GM19395 (cell line): ENCODE measurements around the gene MYO3B.
"Not testable (repeated sequence)": the region's sequence is repeated elsewhere in the genome, so short reads cannot be mapped to it uniquely, and the experiment has no call there.

ENCODE experiments used
- ATAC-seq: cut with Tn5 transposase; IDR thresholded peaks from one replicate; pipeline ENCODE4 v1.9.1; 2021; ENCODE audit warnings: mild to moderate bottlenecking, moderate library complexity; ENCODE audit not compliant: unreplicated experiment

MYO3B gene

DNA sequence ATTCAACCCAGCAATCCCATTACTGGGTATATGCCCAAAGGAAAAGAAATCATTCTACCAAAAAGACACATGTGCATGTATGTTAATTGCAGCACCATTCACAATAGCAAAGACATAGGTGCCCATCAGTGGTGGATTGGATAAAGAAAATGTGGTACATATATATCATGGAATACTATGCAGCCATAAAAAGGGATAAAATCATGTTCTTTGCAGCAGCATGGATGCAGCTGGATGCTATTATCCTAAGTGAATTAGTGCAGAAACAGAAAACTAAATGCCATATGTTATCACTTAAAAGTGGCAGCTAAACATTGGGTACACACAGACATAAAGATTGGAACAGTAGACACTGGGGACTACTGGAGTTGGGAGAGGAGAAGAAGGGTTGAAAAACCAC lies 82.2 kb downstream of the MYO3B start:
- ATAC-seq: no peak

GRCh38 chr2:170261566-170261965 lies 83.6 kb downstream of the MYO3B start:
- ATAC-seq: no peak

GRCh38 chr2:170262343-170262742 lies 84.4 kb downstream of the MYO3B start:
- ATAC-seq: no peak

DNA sequence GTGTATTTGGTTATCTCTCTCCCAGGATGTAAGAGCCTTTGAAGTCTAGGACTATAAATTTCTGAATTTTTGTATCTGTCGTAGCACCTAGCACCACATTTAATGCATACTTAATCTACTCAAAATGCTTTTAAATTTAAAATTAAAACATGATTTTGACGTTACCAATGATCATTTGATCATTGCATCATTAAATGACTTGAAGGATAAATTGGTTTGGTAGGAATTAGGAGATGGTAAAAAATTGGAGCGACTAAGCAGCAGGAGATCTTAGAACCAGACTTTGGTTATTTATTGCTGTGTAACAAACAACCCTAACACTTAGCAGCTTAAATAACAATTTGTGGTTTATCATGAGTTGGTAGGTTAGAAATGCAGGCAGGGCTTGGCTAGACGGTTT lies 84.9 kb downstream of the MYO3B start:
- ATAC-seq: no peak

DNA sequence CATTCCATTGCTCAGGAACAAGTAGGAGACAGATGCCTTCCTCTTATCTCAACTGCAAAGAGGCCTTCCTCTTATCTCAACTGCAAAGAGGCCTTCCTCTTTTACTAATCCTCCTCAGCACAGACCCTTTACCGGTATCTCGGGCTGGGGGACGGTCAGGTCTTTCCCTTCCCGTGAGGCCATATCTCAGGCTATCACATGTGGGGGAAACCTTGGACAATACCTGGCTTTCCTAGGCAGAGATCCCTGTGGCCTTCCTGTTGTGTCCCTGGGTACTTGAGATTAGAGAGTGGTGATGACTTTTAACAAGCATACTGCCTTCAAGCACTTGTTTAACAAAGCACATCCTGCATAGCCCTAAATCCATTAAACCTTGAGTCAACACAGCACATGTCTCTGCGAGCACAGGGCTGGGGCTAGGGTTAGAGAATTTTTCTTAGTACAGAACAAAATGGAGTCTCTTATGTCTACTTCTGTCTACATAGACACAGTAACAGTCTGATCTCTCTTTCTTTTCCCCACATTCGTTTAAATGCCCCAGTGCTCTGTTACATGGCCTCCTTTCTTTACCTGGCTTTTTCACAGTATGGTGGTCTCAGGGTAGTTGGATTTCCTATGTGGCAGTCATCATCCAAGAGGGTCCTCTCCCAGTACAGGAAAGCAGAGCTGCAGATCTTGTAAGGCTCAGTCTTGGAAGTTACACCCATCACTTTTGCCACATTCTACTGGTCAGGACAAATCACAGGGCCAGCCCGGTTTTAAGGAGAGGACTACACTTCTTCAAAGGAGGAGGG lies 86.0 kb downstream of the MYO3B start:
- not testable (repeated sequence) for ATAC-seq

DNA sequence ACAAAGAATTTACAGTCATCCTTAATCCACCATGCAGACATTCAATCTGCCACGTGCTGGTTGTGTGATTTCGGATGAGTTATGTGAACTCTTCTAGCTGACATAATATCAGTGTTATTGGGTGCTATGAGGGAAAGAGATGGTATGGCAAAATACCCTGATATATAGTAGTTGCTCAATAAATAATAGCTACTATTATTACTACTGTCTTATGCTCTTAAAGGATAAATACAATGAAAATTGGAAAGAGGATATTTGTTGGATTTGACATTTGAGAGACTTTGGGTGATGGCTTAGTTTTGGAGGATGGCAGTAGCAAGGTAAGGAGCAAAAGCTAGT lies 86.5 kb downstream of the MYO3B start:
- ATAC-seq: no peak

DNA sequence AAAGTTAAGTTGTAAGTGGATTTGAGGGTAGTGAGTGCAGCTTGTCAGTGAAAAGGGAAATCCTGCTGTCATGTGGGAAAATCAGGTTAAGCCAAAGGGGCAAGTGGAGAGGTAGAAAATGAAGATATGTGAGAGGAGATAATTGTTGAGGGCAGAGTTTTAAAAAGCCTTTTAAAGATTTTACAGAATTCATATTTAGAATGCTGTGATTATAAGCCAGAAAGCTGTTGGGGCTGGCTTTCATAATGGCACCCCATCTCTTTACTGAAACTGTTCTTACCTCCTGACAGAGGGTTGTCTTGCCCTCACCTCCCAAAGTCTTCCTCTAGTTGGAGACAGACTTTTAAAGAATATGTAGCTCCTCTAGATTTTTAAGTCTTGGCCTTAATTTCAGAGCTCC lies 86.9 kb downstream of the MYO3B start:
- ATAC-seq: no peak

DNA sequence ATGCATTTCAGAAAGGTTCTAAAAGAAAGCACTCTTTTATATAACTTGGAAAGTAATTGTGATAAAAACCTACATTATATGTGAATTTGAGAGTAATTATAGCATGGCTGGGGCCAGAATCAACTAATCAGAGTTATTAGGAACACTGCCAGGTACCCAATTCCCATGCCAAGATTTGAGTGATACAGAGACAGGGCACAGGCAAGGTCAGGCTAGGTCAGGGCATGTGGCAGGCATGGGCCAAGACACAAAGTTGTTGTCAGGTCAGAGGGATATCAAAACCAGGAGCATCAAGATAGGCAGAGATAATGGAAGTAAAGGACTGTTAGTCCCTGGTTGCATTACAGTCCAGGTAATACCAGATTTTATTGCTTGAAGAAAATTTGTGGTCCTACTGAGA lies 87.4 kb downstream of the MYO3B start:
- no peak for ATAC-seq

DNA sequence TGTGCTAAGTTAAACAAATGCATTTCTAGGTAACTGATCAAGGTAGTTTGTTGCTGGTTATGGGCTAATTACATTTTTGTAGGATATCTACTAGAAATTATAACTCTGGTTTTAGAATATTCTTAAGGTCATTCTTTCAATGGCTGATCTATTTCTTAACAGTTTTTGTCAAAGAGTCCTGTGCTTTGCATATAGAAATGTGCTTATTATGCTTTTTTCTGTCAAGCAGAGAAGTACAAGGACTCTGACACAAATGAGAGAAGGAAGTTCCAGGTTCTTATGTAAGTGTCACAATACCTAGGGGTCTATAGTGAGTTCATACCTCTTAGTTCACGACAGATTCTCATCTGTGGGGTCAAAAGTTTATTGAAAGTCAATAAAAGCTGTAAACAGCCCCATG lies 88.4 kb downstream of the MYO3B start:
- ATAC-seq: no peak

- ATAC-seq: no peak
Observed at GRCh38 chr2:170267071-170267470, 89.1 kb downstream of the MYO3B start.

DNA sequence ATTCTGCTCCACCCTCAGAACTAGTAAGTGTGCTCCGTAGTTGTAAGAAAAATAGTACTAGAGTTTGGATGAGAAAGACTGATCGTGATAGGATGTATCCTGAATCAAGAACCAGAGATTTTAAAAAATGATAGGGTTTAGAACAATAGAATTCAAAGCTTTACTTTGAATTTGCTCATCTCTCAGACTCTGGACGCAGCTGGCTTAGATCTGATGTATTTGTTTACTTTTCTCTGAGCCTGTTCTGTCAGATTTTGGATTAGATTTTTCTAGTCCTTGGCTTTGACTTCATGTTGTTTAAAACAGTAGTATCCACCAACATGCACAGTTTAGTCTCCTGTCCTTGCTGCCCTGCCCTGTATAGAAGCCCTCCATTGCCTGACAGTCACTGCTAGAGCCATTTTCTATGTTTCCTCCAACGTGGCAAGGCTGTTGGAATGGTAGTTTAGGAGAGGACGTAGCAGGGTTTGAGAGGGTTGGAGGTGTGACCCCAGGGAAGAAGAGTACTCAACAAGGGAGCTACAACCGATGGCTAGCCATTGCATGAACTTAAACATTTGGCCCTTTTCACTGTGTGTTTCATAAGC lies 92.4 kb downstream of the MYO3B start:
- ATAC-seq: no peak

DNA sequence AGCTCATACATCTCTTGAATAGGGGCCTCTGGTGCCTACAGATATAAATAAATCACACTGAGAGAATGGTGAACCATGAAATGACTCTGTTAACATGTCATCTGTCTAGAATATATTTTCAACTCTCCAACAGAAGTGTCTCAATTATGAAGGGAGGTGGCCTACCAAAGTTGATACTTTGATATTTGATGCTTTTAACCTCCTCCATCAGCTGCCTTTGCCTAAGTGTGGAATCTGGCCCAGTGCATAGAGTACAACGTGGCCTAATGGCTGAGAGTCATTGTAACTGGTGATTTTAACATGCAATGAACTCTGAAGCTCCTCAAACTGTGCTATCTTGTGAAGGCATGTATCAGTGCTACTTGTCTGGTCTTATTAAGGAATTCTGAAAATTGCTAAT lies 93.4 kb downstream of the MYO3B start:
- no peak for ATAC-seq

- no peak for ATAC-seq
Observed at GRCh38 chr2:170276056-170276455, 98.1 kb downstream of the MYO3B start.

DNA sequence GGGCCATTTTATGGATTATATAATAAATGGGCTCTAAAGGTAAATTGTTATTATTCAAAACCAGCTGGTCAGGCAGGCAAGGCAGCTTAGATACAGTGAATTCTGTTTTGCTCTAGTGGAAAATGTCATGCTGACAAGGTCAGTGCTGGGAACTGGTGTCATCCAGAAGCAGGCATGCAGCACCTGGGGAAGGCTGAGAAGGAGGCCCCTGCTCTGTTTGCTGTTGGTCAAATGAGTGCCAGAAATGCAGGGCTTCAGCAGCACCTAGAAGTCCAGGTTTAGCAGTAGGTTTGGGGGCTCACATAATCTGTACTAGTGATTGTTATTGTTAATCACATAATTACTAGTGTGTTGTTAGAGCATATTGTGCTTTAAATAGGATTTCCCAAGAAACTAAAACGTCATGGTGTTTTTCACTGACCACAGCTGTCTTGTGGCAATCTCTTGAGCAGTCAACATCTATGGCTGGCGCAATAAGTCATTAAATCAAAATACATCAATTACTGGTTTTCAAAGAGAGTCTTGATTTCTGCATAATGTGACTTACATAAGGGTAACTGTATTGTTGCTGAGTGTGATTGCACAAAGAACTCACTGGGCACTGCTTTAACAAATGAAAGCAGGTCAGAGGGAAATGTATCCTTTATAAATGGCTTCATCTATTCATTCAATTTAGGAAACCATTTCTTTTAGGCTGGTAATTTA lies 99.1 kb downstream of the MYO3B start:
- no peak for ATAC-seq

DNA sequence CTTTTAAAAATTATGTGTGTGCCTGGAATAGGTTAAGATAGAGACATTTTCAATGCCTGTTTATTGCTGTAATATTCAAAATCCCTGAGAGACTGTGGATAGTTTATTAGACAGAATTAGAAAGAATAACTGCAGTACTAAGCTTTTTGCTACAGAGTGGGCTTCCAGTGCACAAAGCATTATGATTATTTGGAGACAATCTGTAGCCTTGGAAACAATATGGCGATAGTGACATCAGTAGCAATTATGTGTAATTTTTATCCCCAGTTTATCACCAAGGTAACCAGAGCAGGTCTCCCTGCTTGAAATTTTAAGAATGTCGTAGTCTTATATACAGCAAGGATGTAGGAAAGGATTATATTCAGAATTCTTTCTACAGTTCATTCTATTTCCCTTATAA lies 100.0 kb downstream of the MYO3B start:
- no peak for ATAC-seq

DNA sequence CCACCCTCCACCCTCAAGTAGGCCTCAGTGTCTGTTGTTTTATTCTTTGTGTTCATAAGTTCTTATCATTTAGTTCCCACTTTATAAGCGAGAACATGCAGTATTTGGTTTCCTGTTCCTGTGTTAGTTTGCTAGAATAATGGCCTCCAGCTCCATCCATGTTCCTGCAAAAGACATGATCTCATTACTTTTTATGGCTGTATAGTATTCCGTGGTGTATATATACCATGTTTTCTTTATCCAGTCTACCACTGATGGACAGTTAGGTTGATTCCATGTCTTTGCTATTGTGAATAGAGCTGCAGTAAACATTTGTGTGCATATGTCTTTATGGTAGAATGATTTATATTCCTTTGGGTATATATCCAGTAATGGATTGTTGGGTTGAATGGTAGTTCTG lies 101.7 kb downstream of the MYO3B start:
- ATAC-seq: not testable (repeated sequence)

DNA sequence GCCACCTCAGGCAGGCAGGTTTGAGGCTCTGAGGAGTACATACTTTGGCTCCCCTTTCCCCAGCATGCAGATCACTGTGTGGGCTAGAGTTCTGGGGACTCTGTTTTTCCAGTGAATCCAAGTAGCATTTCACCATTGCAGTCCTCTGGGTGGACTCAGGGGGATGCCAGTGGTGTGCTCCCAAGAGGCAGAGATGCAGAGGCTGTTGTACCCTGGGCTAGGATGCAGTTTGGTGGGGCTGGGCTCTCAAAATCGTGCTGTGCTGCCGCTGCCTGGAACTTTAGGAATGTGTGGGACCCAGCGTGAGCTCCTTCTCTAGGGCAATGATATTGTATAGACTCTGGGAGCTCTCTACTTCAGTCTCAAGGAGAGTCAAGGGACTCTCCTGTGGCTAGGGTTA lies 104.9 kb downstream of the MYO3B start:
- ATAC-seq: no peak

GRCh38 chr2:170284205-170284604 lies 106.3 kb downstream of the MYO3B start:
- ATAC-seq: no peak

DNA sequence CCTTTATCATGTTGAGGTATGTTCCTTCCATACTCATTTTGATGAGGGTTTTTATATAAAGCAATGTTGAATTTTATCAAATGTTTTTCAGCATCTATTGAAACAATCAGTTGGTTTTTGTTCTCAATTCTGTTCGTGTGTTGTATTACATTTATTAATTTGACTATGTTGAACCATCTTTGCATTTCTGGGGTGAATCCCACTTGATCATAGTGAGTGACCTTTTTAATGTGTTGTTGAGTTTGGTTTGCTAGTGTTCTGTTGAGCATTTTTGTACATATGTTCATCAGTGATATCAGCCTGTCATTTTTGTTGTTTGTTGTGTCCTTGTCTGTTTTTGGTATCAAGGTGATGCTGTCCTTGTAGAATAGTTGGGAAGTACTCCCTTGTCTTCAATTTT lies 110.9 kb downstream of the MYO3B start:
- no peak for ATAC-seq

DNA sequence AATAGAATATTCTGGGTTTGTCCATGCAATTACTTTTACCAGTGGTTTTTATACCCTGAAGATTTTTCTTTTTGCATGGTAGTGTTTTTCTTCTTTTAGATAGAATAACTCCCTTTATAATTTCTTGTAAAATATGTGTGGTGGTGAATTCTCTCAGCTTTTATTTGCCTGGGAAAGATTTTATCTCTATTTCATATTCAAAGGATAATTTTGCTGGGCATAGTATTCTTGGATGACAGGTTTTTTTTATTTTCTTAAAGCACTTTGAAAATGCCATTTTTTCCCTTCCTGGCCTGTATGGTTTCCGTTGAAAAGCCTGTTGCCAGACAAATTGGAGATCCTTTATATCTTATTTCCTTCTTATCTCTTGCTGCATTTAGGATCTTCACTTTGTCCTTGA lies 113.5 kb downstream of the MYO3B start:
- ATAC-seq: no peak

GRCh38 chr2:170292415-170292814 lies 114.5 kb downstream of the MYO3B start:
- ATAC-seq: no peak

DNA sequence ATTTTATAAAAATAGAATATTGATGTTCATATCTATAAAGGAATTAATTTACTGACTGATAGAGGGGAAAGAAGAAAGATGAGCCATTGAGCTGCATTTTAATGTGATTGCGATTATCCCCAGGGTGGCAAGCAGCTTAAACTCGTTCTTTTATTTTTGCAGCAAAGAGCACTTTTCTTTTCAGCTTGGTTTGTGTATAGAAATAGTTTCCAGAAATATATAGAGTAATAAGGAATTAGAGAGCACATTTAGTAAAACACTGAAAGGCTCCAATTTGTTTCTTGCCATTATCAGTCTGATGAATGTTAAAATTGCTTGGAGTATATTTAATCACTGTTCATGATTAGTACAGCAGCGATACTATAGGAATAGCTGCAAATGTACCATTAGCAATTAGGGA lies 119.5 kb downstream of the MYO3B start:
- ATAC-seq: no peak
